H54 (cell line): Measurements from ENCODE around the gene NACAD.
"Not testable (repeated sequence)": the region's sequence is repeated elsewhere in the genome, so short reads cannot be mapped to it uniquely, and the experiment has no call there.

Source experiments
- DNase-seq: peaks from one replicate; pipeline ENCODE4 v3.0.0; 2011; ENCODE audit warnings: low spot score, mixed read lengths; ENCODE audit not compliant: insufficient read length
- FAIRE-seq: peaks from 3 replicates; lab custom pipeline; 2011; peaks lifted over from hg19 to GRCh38; lab: Jason Lieb, UNC
- POLR2A ChIP-seq: IDR thresholded peaks from 2 replicates; pipeline ENCODE4 v1.6.1; 2011; ENCODE audit warnings: low read depth, mild to moderate bottlenecking, low read length

Gene NACAD

DNA sequence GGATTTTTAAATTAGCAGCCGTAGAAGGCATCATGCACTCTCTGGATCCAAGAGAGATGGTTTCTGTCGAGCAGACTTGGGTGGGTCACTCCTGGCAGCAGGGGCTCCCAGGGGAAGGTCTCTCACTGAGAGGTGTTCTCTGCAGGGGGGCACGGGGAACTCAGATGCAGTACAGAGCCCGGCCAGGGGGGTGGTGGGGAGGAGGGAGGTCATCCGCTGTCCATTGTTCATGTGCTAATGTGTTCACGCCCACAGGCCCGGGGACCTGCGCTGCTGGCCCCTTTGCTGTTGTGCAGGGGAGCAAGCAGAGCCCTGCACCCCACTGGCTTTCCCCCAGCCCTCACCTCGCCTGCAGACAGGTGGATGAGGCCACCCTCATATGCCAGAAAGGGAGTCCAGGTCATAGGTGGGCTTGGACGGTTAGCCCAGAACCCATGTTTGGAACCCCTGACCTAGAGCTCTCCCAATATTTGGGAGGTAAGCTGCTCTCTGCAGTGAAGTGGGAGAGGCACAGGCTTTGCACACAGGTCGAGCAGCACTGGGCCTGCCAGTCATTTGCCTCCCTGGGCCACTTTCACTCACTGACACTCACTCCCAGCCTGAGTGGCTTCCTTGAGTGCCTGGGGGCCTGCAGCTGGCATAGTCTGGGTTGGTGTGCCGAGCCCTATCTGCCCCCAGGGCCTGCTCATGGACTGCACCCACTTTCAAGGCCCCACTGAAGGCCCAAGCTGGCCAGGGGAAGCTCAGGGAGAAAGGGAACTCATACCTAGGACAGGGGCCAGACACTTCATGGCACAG lies 35.3 kb upstream of the NACAD start:
- TF ChIP-seq POLR2A = no peak
- FAIRE-seq (no peak), DNase-seq (no peak)

DNA sequence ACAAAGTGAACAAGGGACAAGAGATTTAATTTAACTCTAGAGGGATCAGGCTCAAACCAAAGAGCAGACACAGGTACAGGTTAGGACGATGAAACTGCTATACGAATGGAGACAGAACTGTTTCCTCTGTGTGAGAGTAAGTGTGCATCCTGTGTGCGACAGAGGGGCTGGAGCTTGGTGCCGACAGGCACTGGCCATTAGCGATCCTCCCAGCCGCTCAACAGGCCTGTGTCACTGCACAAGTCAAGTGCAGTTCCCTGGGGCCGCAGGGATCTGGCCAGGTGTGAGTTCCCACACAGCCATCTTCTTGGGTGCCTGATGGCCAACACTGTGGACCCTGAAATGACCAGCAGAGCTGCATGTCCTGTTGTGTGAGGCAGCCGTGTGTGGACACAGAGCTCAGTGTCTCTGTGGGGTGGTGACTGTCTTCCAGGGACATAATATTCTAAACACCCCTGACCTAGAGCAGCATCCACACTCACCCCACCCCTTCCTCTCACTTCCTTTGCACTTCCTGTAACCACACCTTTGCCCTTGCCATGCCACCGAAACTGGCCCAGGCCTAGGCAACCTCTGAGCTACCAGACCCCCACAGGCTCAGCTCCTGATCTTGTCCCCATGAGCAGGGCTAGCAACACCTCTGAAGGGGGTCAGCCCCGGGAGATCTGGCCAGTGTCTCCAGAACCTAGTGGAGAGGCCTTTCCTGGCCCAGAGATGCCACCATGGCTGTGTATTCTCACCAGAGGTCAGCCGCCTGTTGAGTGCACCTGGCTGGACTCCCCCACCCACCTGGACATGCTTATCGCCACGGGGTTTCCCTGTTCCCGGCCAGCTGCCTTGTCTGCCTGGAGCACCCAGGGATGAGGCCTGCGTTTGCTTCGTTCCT lies 34.4 kb upstream of the NACAD start:
- no peak for TF ChIP-seq POLR2A
- FAIRE-seq = no peak
- no peak for DNase-seq

DNA sequence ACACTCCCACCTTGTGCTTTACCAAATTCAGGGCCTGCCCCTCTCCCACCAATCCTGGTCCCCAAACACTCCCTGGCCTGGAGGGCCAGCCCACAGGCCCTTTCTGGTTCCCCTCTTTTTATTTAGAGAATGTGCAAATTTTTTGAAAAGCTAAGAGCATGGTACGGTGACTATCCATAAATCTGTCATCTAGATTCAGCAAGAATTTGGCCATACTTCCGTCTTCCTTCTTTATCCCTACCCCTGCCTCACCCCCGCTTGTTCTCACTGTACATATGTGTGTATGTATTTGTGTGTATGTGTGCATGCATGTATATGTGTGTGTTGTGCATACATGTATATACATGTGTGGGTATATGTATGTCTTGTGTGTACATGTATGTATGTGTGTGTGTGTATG lies 30.8 kb upstream of the NACAD start:
- DNase-seq = no peak
- FAIRE-seq = no peak
- TF ChIP-seq POLR2A = no peak

DNA sequence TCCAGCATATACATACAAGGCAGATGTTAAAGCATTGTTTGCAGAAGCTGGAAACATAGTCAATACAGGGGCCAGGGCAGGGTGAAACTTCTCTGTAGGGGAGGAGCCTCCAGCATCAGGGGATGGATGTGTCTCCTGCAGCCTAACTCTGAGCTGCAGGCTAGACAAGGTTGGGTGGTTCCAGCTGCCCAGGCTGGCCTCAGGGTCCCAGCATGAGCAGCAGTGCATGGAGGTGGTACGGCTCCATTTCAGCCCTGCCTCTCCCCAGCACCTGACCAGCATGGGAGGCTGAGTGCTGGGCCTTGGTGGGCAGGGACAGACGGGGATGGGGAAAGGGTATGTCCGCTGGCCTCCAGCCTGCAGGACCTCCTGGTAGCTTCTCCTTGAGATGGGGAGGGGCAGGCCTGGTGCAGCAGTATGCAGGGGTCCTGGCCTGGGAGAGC lies 30.1 kb upstream of the NACAD start:
- DNase-seq (no peak), FAIRE-seq (no peak)
- TF ChIP-seq POLR2A = no peak

DNA sequence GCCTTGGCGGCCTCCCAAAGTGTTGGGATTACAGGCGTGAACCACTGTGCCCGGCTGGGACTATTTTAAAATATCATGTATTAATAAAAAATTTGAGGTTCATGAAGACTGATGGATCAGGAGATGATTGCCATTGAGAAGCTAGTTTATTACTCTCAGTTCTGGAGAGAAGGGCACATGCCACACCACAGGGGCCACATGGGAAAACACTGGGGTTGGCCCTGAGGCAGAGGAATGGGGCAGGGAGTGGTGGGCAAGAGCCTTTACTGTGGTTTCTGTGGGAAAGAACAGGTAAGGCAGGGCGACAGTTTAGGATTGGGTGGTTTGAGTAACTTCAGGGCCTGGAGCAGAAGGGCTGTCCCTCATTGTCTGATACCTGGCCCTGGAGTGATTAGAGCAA lies 29.5 kb upstream of the NACAD start:
- DNase-seq = no peak
- no peak for TF ChIP-seq POLR2A
- FAIRE-seq = no peak

DNA sequence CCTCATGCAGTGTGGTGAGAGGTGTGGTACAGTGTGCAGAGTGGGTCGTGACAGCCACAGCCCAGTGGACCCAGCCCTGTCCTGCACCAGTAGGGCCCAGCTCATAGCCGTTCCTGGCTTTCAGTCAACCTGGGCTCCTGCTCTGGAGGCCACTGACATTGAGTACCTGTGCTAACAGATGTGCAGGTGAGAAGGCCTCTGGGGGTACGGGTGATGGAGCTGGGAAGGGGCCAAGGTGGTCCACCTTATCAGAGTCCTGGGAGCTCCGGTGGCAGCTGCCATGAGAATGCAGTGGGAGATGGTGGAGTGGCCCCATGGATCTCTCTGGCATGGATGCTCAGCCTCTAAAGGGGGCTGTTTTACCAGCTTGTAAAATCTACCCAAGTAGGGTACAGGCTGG lies 28.8 kb upstream of the NACAD start:
- TF ChIP-seq POLR2A = no peak
- FAIRE-seq = no peak
- no peak for DNase-seq

DNA sequence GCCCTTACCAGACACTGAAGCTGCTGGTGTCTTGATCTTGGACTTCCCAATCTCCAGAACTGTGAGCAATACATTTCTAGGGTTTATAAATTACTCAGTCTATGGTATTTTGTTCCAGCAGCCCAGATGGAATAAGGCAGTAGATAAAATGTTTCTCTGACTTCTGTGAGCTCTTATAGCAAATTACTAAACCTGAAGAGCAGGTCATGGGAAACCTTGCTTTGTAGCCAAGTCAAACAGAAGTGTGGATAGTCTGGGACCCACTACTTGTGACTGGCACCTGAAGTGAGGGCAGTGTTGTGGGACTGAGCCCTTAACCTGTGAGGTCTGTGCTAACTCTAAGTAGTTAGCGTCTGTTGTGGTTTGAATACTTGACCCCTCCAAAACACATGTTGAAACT lies 27.3 kb upstream of the NACAD start:
- no peak for FAIRE-seq
- DNase-seq = no peak
- no peak for TF ChIP-seq POLR2A

DNA sequence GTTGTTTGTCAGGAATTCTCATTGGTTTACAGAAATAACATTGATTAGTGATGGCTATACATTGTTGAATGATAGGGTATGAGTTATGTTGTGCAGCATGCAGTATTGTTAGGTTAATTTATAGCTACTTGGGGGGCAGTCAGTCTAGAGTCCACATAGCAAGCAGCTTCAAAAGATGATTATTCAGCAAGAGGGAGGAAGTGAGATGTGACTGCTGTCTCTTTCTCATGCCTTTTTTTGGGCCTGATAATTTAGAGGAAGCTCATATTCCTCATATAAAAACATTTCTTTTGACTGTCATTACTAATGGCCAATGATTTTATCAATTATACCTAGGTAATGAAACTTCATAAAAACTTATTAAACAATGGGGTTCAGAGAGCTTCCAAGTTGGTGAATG lies 26.2 kb upstream of the NACAD start:
- no peak for TF ChIP-seq POLR2A
- DNase-seq (no peak), FAIRE-seq (no peak)

DNA sequence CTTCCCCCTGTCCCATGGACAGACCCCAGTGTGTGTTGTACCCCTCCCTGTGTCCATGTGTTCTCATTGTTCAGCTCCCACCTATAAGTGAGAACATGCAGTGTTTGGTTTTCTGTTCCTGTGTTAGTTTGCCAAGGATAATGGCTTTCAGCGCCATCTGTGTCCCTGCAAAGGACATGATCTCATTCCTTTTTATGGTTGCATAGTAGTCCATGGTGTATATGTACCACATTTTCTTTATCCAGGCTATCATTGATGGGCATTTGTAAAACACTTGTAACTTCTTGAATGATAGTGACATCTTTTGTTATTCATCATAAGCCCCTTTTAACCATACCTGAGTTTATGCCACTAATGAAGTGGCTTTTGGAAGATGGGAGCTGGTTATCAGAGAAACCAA lies 25.5 kb upstream of the NACAD start:
- DNase-seq, FAIRE-seq: not testable (repeated sequence)

DNA sequence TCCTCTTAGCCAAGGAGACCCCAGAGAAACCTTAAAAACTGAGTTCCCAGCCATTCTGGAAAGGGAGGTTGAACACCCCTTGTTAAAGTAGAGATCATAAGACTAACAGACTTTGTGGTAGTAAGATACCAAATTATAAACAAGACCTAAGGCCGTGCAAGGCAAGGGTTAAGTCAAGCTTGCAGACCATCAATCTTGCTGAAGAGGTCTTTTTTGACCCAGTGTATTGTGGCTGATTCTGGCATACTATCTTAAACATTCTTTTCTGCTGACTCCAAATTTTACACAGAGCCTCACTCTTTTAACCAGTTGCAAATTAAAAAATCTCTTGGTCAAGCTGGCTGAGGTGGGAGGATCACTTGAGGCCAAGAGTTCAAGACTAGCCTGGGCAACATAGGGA lies 23.9 kb upstream of the NACAD start:
- FAIRE-seq (no peak), DNase-seq (no peak)
- no peak for TF ChIP-seq POLR2A

DNA sequence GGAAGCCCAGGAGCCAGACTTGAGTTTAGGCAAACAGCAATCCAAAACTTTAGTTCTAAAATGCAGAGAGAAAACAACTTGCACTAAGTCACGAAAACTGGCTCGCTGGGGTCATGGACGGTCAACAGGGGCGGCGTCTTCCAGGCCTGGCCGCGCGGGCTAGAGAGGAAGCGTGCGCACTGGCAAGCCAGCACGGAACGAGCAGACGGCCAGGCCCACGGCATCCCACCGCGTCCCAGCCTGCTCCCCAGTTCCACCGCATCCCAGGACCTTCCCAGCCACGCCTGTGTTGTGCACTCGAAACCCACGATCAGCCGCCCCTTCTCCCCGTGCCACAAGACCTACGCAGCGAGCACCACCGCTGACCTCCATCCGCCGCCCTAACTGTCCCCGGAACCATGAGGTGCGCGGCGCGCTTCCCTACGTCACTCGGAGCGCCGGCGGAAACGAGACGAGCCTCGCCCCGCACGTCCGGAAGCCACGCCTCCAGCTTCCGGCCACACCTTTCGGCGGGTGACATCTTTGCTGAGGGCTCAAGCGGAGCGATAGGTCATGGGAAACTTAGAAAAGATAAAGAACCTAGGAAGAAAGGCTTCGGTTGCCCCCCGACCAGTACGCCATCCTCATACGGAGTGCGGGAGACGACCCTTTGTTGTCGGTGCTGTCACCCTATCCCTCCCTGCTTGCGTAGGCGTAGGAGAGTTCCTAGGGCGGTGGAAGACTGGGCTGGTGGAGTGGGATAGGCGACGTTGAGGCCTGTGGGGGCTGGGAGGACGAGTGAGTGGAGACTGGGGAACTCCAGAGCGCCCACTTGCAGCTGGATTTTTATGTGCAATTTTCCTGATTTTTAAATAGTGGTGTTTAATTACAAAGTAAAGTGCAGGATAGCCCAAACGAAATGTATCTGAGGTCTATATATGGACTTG lies 22.8 kb upstream of the NACAD start, which contains the start of gene TBRG4:
TSS of gene TBRG4 (minus strand) at position 400 of the 926 bp plus-strand sequence. CDS start 2,460 bp downstream, outside the sequence.
- FAIRE-seq (peak; percentile 70), DNase-seq (peak; percentile 98)
- TF ChIP-seq POLR2A = peak; percentile 99

DNA sequence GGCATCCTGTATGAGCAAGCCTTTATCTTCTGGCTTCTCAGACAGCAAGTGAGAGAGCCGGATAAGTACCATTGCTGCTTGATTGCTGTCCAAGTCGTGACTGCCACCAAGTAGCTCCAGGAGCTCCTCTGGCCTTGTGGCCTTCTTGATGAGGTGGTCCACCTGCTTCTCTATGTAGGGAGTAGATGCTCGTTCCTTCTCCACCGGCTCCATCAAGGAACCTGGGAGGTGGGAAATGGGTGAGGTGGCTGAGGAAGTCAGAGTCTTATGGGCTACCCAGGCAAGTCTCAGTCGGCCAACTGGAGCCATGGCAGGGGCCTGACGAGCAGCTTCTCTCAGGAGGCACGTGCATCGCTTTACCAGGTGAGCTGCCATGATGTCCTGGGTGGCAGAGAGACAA lies 20.1 kb upstream of the NACAD start:
- TF ChIP-seq POLR2A = no peak
- FAIRE-seq (no peak), DNase-seq (no peak)

DNA sequence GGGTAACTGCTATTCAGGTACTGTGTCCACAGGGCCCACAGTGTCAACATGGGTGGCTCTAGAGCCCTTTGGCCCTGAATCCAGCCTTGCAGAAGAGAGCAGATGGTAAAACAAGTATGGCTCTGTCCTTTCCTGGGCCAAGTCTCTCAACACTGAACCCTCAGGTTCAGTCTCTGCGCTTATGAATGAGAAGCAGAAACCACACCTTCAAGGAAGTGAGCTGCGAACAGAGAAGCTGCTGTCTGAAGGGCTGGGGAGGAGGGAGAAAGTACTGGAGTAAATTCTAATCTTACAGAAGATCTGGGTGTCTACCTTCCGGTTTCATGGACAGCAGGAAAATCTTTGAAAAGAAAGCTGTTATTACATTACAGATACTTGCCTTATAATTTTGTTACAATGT lies 18.6 kb upstream of the NACAD start:
- no peak for TF ChIP-seq POLR2A

More for the DNA sequence above, 18.6 kb upstream of the NACAD start:
- DNase-seq (no peak), FAIRE-seq (no peak)
